HG02885 (cell line): ENCODE results near the gene TLNRD1.
A peak's percentile ranks its signal among the peaks of the same experiment; 100 is the strongest.

Experiments
- ATAC-seq: cut with Tn5 transposase; IDR thresholded peaks from one replicate; pipeline ENCODE4 v1.9.1; 2021; ENCODE audit warnings: mild to moderate bottlenecking; ENCODE audit not compliant: unreplicated experiment, poor library complexity

The TLNRD1 gene

DNA sequence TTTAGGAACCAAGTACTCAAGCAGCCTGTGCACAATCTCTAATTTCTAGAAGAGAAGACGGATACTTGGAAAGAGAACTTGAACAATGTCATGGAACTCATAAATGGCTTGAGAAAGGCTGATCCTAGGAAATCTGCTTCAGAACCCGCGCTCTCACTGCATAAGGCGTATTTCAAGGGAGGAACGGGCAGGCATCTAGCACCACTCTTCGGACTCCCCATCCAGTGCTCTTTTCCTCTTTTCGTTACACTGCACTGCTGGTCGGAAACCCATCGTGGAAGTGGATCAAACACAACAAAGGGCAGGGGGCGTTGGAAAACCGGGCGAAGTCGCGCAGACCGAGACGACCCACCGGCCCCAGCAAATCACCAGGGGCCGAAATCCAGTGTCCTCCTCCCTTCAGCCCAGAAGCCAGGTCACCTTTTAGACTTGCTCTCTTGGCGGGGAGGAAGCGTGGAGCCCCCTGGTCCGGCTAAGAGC lies 539 bp upstream of the TLNRD1 start:
- no peak for ATAC-seq

DNA sequence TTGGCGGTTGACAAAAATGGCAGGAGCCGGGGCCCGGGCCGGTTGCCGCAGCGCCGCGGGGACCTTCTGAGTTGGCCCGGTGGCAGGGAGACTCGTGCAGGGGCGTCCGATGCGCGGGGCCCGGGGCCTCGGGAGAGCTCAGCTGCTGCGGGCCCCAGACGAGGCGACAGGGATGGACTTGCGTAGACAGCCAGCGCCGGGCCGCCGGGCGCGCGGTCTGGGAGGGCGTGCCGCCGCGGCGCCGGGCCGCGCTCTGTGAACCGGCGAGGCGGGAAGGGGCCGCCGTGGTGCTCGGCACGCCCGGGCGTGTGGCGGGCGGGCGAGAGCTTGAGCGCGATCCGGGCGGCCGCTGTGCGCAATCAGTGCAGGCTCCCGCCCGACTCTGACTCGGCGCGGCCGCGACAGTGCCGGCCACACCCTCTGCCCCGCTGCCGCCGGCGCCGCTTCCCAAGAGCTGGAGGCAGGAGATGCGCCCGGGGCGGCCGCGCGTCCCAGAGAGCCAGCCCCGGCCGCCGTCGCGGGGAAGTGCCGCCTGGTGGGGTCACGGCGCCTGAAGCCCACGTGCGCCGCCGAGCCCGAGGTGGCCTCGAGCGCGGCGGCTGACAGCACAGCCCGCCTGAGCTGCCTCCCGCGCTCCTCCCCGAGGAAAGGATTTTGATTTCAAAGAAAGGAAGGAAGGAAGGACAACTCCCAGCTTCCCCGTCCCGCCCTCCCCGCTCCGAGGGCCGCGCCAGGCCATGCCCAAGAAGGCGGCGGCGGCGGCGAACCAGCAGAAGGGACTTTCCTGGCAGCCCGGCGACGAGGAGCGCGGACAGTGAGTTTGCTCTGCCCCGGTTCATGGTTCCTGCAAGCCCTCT lies 657 bp downstream of the TLNRD1 start:
- ATAC-seq, result peak; percentile 34

DNA sequence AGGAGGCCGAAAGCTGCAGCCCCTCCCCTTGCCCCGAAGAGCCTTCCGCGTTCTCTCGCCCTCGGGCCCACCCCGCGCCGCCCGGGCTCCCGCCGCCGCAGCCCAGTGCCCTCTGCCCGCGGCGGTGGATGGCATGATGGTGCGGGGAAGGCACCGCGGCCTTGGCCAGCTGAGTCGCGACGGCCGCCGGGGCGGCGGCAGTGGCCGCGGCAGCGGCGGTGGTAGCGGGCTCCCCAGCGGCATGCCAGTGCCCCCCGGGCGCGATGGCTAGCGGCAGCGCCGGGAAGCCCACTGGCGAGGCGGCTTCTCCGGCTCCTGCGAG lies 1.2 kb downstream of the TLNRD1 start:
- no peak for ATAC-seq

DNA sequence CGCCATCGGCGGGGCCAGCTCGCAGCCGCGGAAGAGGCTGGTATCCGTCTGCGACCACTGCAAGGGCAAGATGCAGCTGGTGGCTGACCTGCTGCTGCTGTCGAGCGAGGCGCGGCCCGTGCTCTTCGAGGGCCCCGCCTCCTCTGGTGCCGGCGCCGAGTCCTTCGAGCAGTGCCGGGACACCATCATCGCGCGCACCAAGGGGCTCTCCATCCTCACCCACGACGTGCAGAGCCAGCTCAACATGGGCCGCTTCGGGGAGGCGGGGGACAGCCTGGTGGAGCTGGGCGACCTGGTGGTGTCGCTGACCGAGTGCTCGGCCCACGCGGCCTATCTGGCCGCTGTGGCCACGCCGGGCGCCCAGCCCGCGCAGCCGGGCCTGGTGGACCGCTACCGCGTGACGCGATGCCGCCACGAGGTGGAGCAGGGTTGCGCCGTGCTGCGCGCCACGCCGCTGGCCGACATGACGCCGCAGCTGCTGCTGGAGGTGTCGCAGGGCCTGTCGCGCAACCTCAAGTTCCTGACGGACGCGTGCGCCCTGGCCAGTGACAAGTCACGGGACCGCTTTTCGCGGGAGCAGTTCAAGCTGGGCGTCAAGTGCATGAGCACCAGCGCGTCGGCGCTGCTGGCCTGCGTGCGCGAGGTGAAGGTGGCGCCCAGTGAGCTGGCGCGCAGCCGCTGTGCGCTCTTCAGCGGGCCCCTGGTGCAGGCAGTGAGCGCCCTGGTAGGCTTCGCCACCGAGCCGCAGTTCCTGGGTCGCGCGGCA lies 1.8 kb downstream of the TLNRD1 start:
- ATAC-seq, result no peak

DNA sequence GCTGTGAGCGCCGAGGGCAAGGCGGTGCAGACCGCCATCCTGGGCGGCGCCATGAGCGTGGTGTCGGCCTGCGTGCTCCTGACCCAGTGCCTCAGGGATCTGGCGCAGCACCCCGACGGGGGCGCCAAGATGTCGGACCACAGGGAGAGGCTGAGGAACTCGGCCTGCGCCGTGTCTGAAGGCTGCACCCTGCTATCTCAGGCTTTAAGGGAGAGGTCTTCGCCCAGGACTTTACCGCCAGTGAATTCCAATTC lies 2.3 kb downstream of the TLNRD1 start:
- ATAC-seq, result no peak

DNA sequence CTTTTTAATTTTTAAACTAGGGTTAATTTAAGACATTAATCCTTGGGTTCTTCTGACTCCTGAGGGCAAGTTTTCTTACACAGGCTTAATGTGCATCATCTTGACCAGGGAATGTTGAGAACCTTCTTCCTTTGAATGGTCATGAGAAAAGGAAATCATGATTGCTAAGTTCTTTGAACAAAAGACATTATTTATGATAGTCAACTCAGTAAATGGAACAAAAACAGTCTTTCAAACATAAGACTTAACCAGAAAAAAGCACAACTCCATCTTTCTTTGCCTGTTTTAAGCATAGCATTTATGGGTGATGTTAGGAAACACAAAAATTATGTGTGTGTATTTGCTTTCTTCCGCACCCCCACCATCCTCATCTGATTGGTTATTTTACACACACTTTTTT lies 5.4 kb downstream of the TLNRD1 start:
- ATAC-seq, result no peak

DNA sequence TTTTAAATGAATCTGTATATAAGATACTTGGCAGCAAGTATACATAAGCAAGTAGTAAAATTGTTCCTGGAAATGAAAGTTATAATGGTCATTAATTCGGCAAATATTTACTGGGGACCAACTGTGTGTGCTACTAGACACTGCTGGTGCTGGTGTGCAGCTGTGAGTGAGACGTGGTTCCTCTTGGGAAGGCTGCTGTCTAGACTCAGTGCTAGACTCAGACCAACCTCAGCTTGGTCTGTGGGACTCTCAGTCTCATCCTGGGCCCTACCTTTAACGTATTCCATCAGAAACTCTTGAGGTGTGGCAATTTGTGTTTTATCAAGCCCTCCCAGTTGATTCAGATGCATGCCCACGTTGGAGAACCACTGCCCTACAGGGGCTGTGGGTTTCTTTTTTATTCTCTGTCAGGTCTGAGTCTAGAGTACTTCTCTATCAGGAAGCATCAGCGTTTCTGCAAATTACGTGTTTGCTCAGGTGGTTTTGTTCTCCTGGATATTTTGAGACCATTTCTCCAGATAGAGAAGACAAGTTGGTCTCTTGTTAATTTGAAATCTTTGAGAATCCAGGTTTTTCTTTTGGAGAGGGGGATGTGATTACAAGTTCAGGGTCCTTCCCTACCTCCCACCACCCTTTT lies 6.8 kb downstream of the TLNRD1 start:
- no peak for ATAC-seq

DNA sequence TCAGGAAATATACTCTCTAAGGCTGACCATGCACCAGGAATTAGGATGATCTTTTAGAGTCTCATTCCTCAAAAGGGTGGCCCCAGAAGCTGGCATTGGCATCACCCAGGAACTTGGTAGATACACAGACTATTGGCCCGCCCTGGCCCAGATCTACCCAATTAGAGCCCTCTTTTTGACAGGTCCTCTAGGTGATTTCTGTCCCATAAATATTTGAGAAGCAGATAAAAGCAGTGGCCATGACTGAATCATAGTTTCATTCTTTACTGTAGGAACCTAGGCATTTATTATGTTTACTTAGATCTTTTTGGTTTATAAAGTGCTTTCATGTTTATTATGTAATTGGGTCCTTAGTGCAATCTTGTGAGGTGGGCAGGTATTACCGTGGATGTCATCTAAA lies 7.6 kb downstream of the TLNRD1 start:
- no peak for ATAC-seq

DNA sequence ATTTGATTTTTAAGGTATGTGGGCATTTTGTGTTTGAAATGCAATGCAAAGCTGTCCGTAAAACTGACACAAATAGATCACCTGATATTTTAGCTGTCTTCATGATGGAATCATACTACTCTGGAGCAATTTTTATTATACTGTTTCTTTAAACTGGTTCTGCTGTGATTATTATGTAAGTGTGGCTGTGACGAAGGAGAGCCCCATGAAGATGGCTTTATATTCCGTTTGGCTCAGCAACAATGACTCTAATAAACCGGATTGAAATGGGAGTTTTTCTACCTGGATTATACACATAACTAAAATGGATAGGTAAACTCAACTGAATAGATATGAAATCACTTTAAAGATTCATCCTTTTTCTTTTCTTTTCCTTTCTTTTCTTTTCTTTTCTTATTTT lies 9.4 kb downstream of the TLNRD1 start:
- ATAC-seq, result no peak

DNA sequence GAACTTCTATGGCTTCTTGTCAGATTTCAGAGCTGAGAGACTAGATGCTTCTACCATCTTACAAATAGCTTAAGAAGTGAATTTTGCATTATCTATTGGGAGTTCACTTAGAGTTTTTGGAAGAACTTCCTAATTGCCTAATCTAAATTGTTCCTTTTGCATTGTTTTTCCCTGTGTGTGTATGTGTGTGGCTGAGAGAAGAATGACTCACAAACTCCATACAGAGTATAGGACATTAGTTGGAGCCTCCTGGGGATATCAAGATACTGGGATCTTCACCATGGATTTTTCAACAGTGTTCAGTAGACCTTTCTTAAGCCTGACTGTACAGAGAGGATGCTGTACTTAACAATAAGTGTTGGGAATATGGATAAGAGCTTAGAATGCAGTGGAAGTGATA lies 10.9 kb downstream of the TLNRD1 start:
- no peak for ATAC-seq

DNA sequence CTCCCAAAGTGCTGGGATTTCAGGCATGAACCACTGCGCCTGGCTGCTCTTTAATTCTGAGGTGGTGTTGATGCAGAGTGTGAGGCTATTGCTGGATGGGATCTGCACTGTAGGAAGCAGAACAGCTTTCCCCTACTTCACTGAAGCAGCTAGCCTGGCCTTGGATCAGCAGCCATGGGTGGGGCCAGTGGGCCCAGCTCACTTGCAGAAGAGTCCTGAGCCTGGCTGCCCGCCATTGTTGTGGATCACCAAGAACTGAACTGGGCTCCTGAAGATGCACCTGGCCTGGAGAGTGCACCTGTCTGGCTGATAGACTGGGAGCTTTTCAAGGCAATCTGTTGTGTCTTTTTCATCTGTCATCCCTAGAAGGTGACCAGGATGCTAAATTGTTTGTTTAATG lies 11.9 kb downstream of the TLNRD1 start:
- no peak for ATAC-seq

DNA sequence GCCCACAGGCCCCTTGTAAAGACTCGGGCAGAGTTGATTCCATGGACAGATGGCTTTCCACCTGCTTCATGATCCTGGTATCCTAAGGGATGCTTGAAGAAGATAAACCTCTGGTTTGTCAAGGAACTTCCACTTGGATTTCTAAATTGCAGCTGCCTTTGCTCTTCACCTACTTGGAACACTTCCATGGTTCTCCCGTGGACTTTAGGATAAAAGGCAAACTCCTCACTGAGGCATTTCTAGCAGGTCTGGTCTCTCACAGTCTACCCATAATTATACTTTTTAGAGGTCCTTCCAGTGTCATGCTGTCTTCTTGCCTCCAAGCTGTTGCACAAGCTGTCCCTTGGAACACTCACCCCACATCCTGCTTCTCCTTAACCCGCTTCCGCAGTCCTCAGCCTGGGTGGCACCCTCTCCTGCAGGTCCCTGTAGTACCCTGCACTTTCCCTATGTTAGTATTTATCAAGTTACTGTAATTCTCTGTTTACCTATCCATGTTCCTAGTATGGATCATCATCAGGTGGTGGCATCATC lies 12.7 kb downstream of the TLNRD1 start:
- ATAC-seq, result no peak

DNA sequence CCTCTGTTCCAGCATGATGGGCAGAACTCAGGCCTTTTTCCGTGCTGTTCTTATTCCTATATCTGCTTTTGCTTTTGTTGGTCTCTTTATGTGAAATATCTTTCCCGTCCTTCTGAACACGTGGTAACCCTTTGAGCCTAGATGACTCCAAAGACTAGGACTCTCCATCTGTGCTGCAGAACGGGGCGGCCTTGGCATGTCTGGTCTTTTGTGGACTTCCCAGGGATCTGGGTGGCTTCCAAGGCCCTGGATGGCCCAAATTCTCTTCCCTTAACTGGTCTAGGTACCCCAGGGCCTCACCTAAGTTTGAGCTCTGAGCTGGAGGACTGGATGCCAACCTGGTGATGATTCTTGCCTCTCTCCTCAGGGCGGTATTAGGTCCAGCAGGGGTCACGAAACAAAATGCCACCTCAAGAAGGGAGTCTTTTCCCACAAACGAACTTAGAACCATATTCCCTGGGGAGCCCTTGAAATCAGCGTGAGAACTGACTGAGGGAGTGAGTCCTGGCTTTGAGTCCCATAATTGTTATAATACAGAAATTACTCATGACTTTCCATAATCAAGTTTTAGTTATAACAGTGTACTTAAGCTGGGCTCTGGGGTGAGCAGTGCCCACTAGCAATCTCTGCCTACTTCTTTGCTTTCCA lies 13.8 kb downstream of the TLNRD1 start:
- no peak for ATAC-seq

DNA sequence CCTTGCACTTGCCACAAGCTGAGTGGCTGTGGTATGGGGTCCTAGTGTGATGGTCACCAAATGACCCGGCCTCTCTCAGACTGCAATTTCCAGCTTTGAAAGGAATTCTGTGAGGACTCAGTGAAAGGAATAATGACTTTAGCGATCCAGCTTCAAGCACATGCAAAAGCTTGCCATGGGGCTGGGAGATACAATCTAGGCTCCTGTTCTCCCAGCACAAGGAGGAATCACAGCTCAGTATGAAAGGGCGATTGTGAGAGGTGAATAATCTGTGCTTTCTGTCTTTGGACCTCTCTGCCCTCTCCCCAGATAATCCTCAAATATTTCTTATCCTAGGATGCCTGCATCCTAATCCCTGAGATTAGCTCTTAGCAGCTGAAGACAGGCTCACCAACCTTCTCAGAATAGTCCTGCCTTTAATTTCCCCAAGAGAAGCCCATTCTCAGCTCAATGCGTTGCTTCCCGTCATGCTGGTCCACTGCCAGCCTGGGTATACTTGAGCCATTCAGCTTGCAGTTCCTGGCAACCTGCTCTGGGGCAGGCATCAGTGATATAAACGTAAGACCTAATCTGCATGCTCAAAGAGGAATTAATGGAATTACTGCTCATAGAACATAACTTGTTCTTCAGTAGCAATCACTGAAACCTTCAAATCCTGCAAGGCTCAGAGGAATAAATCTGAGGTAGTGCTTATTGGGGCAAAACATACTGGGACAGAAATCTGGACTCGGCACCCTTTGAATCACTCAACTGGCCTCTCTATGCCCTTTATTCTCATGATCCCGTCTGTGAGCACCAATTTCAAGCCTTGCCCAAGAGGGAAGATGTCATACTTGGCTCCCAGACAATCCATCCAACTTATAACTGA lies 15.1 kb downstream of the TLNRD1 start:
- no peak for ATAC-seq

DNA sequence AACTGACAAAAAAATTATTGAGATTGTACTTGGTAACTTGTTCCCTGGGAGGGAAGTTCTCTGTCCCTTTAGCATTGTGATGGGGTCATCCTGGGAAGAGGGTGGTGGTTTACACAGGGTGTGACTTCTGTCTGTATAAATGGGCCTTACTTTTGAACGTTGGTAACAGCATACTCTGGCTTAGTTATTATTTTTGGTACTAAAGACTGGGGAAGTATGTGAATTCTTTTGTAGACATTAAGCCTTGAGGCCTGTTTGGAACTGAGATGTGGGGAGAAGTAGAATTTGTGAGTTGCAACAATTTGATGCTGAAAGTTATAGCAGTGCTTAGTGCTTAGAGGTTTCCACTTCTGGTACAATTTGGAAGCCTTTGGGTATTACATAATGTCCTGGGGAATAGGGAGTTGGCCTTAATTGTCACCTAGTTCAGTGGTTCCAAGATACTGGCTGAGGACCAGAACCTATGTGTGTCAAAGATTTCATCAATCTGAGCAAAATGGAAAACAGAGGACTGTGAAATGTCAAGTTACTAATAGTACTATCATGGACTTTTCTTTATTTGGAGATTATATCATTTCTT lies 15.9 kb downstream of the TLNRD1 start:
- ATAC-seq, result no peak

DNA sequence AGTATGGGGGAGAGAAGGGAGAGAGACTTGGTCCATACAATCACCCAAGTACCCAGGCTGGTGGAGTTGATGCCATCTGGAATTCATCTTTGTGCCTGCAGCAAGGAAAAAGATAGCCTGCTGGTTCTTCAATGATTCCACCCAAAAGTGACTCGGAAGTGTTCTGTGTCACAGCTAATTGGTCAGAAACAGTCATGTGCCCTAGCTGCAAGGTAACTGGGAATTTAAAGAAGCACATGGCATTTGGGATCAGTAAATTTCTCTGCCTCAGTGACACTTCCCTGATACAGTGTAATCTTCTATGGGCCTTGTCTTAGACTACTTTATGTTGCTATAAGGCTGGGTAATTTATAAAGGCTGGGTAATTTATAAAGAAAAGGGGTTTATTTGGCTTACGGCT lies 17.5 kb downstream of the TLNRD1 start:
- ATAC-seq, result no peak

DNA sequence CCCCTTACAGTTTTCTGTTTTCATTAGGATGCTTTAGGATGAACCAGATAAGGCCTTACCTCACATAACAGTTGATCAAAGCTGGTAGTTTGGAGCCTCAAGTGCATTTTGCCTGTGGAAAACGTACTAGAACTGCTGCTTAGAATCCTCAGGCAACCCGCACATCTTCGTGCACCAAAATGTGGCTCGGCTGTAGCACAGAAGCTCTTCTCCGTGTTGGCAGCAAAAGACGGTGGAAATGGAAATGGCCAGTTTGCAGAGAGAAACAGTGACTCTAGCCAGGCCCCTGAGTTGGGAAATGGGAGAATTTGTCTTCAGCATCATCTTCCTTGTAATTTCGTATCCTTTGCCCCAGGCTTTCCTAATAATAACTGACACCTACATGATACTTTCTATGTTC lies 20.6 kb downstream of the TLNRD1 start:
- ATAC-seq, result no peak

DNA sequence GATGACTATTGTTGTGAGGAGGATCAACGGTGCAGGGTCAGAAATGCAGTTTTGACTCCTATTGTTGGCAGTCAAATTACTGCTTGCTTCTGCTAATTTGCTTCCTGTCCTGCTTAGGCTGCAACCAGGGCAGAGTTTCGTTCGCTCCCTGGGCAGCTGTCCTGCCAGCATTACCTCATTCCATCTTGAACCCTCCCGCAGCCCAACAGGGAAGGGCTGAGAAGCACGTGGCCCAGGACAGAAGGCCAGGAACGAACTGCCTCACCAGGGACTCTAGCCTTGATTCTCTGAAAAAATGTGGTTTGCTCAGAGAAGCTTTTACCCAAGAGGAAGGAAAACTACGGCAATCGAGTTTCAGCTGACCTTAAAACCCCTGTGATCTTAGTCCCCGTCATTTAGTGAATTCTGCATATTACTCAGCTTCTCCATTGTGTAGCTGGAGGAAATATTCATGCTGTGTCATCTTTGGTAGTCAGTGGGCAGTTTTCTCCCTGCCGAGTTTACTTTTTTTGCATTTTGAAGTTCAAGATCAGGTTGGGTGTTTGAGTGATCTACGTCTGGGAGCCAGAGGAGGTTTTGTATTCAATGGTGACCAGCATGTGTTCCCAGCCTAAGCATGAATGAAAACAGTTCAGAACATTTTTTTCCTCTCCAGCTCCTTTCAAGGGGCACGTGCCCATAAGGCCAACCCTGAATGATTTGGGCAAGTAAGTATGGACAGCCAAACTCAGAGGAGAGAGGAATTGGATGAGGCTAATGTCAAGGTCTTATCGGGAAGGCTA lies 23.0 kb downstream of the TLNRD1 start:
- peak; percentile 91 for ATAC-seq
